Natural killer cell treated with Interleukin-12 subunit alpha and Interleukin-12 subunit beta and Interleukin-15 and Interleukin-18, amount 100 ng/mL, for 72 hours (primary cell): ENCODE data around the gene TYW5. TPM values are rescaled to one million over a fixed set of nuclear protein-coding genes. Genes with fewer than 3 reads are reported as not detected.
"Not testable (repeated sequence)": the region's sequence is repeated elsewhere in the genome, so short reads cannot be mapped to it uniquely, and the experiment has no call there.

Source experiments
- ATAC-seq, 2 donors: fragments of 150-1000 bp; cut with Tn5 transposase in 1 of 2; sonication (Bioruptor Pico), chemical (Tn5 transposase) in 1 of 2; 2 replicates each; pipeline ENCODE4 v1.10.0; 2021
- DNase-seq: peaks from one replicate; pipeline ENCODE4 v3.0.0; 2022; ENCODE audit warnings: low spot score
- H3K27ac Mint-ChIP-seq, 2 donors: 1 replicate in 1 of 2; 2 replicates in 1 of 2; pipeline ENCODE4 v1.8.0; 2022; ENCODE audit warnings: mixed read lengths in 2 of 2, mild to moderate bottlenecking in 1 of 2, moderate library complexity in 1 of 2
- H3K27me3 Mint-ChIP-seq, 2 donors: 1 replicate in 1 of 2; 2 replicates in 1 of 2; pipeline ENCODE4 v1.8.0; 2022; ENCODE audit warnings: mixed read lengths in 2 of 2
- H3K36me3 Mint-ChIP-seq: one replicate; pipeline ENCODE4 v1.8.0; 2022; ENCODE audit warnings: mixed read lengths
- H3K4me1 Mint-ChIP-seq, 2 donors: 1 replicate in 1 of 2; 2 replicates in 1 of 2; pipeline ENCODE4 v1.8.0; 2022; ENCODE audit warnings: low read depth in 2 of 2, mixed read lengths in 2 of 2, mild to moderate bottlenecking in 1 of 2
- H3K4me3 Mint-ChIP-seq: one replicate; pipeline ENCODE4 v1.8.0; 2022; ENCODE audit warnings: mixed read lengths
- H3K9me3 Mint-ChIP-seq: 2 replicates; pipeline ENCODE4 v1.8.0; 2022; ENCODE audit warnings: mixed read lengths
- total RNA-seq, 2 donors: library from RNA; stranded (reverse); gene quantifications; one replicate each; pipeline ENCODE4 v1.2.3, GENCODE V29; 2022

TYW5 gene
- total RNA-seq, 2 donors from 2014 or later = 10.7 to 13.9 TPM

GRCh38 chr2:199926806-199927205 is 28.5 kb downstream of the TYW5 start:
- no peak overlapping the region for H3K27ac Mint-ChIP-seq
- no peaks in the 10 kb centered on the region for H3K9me3 Mint-ChIP-seq
- peaks cover 9 to 11% of the 10 kb centered on the region in 2 donors for H3K4me1 Mint-ChIP-seq
- DNase-seq (no peak), ATAC-seq (no peak)
- peaks cover 6% of the 10 kb centered on the region for H3K36me3 Mint-ChIP-seq
- no peaks in the 10 kb centered on the region for H3K27me3 Mint-ChIP-seq
- no peak overlapping the region for H3K4me3 Mint-ChIP-seq

GRCh38 chr2:199923924-199924323 is 31.4 kb downstream of the TYW5 start:
- Mint-ChIP-seq H3K4me3 (no peak overlapping the region), H3K27ac (peak overlapping the region in 1 of 2 donors; percentile 21), H3K36me3 (peaks cover 8% of the 10 kb centered on the region), H3K27me3 (no peaks in the 10 kb centered on the region), H3K4me1 (peaks cover 9 to 11% of the 10 kb centered on the region in 2 donors), H3K9me3 (no peaks in the 10 kb centered on the region)
- DNase-seq (no peak), ATAC-seq (no peak)

GRCh38 chr2:199922856-199923255 is 32.4 kb downstream of the TYW5 start:
- Mint-ChIP-seq H3K4me1 (peaks cover 9 to 11% of the 10 kb centered on the region in 2 donors), H3K36me3 (peaks cover 13% of the 10 kb centered on the region), H3K4me3 (no peak overlapping the region), H3K27ac (peak overlapping the region in 1 of 2 donors; percentile 10), H3K9me3 (no peaks in the 10 kb centered on the region), H3K27me3 (no peaks in the 10 kb centered on the region)
- DNase-seq (no peak), ATAC-seq (no peak)

- peaks cover 26% of the 10 kb centered on the region for H3K36me3 Mint-ChIP-seq
These were observed 38.3 kb downstream of the TYW5 start for GRCh38 chr2:199916980-199917379.

GRCh38 chr2:199914372-199914958 is 40.8 kb downstream of the TYW5 start:
- ATAC-seq (no peak), DNase-seq (no peak)
- Mint-ChIP-seq H3K4me1 (peaks cover 24 to 31% of the 10 kb centered on the region in 2 donors), H3K9me3 (no peaks in the 10 kb centered on the region), H3K27ac (peak overlapping the region; percentile 4 to 18), H3K36me3 (peaks cover 26% of the 10 kb centered on the region), H3K4me3 (peak overlapping the region; percentile 41), H3K27me3 (no peaks in the 10 kb centered on the region)

More at GRCh38 chr2:199916980-199917379, 38.3 kb downstream of the TYW5 start:
- DNase-seq = no peak
- H3K4me3 Mint-ChIP-seq = no peak overlapping the region
- no peak overlapping the region for H3K27ac Mint-ChIP-seq
- ATAC-seq = no peak
- H3K9me3 Mint-ChIP-seq = no peaks in the 10 kb centered on the region
- peaks cover 17% of the 10 kb centered on the region in 2 donors for H3K4me1 Mint-ChIP-seq
- H3K27me3 Mint-ChIP-seq = no peaks in the 10 kb centered on the region

- Mint-ChIP-seq H3K27ac (peak overlapping the region in 1 of 2 donors; percentile 97), H3K36me3 (peaks cover 18% of the 10 kb centered on the region), H3K4me1 (peaks cover 23 to 31% of the 10 kb centered on the region in 2 donors), H3K4me3 (peak overlapping the region; percentile 99)
- H3K27me3 Mint-ChIP-seq, DNase-seq, ATAC-seq, H3K9me3 Mint-ChIP-seq: not testable (repeated sequence)
These were observed 42.7 kb downstream of the TYW5 start for GRCh38 chr2:199912553-199913114.

- no peak for ATAC-seq
- Mint-ChIP-seq H3K9me3 (no peaks in the 10 kb centered on the region), H3K36me3 (peaks cover 10% of the 10 kb centered on the region), H3K4me1 (peaks cover 19 to 31% of the 10 kb centered on the region in 2 donors), H3K4me3 (peak overlapping the region; percentile 99), H3K27me3 (peaks cover 0 to 5% of the 10 kb centered on the region in 2 donors), H3K27ac (peak overlapping the region; percentile 81 to 97)
- DNase-seq = no peak
These were observed 43.5 kb downstream of the TYW5 start for GRCh38 chr2:199911877-199912161.

- ATAC-seq (peak; percentile 95 to 98), DNase-seq (peak; percentile 95)
- peaks cover 19 to 31% of the 10 kb centered on the region in 2 donors for H3K4me1 Mint-ChIP-seq
- H3K27me3 Mint-ChIP-seq = peaks cover 0 to 5% of the 10 kb centered on the region in 2 donors
- peaks cover 5% of the 10 kb centered on the region for H3K36me3 Mint-ChIP-seq
- H3K27ac Mint-ChIP-seq = peak within 1 kb of the TSS; percentile 81 to 97
- no peaks in the 10 kb centered on the region for H3K9me3 Mint-ChIP-seq
- peak within 1 kb of the TSS; percentile 99 for H3K4me3 Mint-ChIP-seq
These were observed 44.0 kb downstream of the TYW5 start, which contains the start of gene C2orf69 for GRCh38 chr2:199911052-199911876. Gene C2orf69 (plus strand): TSS chr2:199911293. CDS start chr2:199911439, 146 bp downstream.

GRCh38 chr2:199910338-199911051 is 44.8 kb downstream of the TYW5 start:
- peak overlapping the region; percentile 81 to 97 for H3K27ac Mint-ChIP-seq
- DNase-seq (no peak), ATAC-seq (no peak)
- peaks cover 0 to 11% of the 10 kb centered on the region in 2 donors for H3K27me3 Mint-ChIP-seq
- no peaks in the 10 kb centered on the region for H3K9me3 Mint-ChIP-seq
- H3K36me3 Mint-ChIP-seq = no peaks in the 10 kb centered on the region
- peaks cover 19 to 31% of the 10 kb centered on the region in 2 donors for H3K4me1 Mint-ChIP-seq
- H3K4me3 Mint-ChIP-seq = peak overlapping the region; percentile 99

GRCh38 chr2:199907008-199907714 is 48.1 kb downstream of the TYW5 start:
- H3K27me3 Mint-ChIP-seq = peaks cover under 1 to 23% of the 10 kb centered on the region in 2 donors
- ATAC-seq (no peak), DNase-seq (no peak)
- no peaks in the 10 kb centered on the region for H3K9me3 Mint-ChIP-seq
- H3K27ac Mint-ChIP-seq = no peak overlapping the region
- H3K4me3 Mint-ChIP-seq = no peak overlapping the region
- H3K4me1 Mint-ChIP-seq = peaks cover 9 to 16% of the 10 kb centered on the region in 2 donors
- no peaks in the 10 kb centered on the region for H3K36me3 Mint-ChIP-seq

- H3K4me1 Mint-ChIP-seq = no peaks in the 10 kb centered on the region
- no peaks in the 10 kb centered on the region for H3K9me3 Mint-ChIP-seq
- H3K36me3 Mint-ChIP-seq = no peaks in the 10 kb centered on the region
- H3K27me3 Mint-ChIP-seq = peaks cover 2 to 29% of the 10 kb centered on the region in 2 donors
- DNase-seq = no peak
- ATAC-seq = no peak
- H3K4me3 Mint-ChIP-seq = no peak overlapping the region
- no peak overlapping the region for H3K27ac Mint-ChIP-seq
These were observed 52.2 kb downstream of the TYW5 start for GRCh38 chr2:199903111-199903510.

- Mint-ChIP-seq H3K4me1 (no peaks in the 10 kb centered on the region), H3K27ac (no peak overlapping the region), H3K27me3 (peaks cover 2 to 28% of the 10 kb centered on the region in 2 donors), H3K4me3 (no peak overlapping the region), H3K9me3 (no peaks in the 10 kb centered on the region), H3K36me3 (no peaks in the 10 kb centered on the region)
- no peak for DNase-seq
- ATAC-seq = no peak
These were observed 52.7 kb downstream of the TYW5 start for GRCh38 chr2:199902486-199903110.

- H3K27ac Mint-ChIP-seq = no peak overlapping the region
- H3K4me1 Mint-ChIP-seq = no peaks in the 10 kb centered on the region
- peaks cover 2 to 28% of the 10 kb centered on the region in 2 donors for H3K27me3 Mint-ChIP-seq
- no peaks in the 10 kb centered on the region for H3K9me3 Mint-ChIP-seq
- no peaks in the 10 kb centered on the region for H3K36me3 Mint-ChIP-seq
- DNase-seq = no peak
- ATAC-seq = no peak
- H3K4me3 Mint-ChIP-seq = no peak overlapping the region
These were observed 53.3 kb downstream of the TYW5 start for GRCh38 chr2:199901942-199902341.
